Breast epithelium (tissue), 4 donors: ENCODE data around the gene DNMT3A. TPM values are rescaled to one million over a fixed set of nuclear protein-coding genes. Genes with fewer than 3 reads are reported as not detected.

Experiments used
- DNase-seq, 2 donors: peaks; one replicate each; pipeline ENCODE4 v3.0.0-alpha.2; 2019; ENCODE audit warnings: low spot score in 2 of 2
- H3K27ac ChIP-seq, 2 donors: fragments of 200-600 bp; sonication (generic) in 1 of 2; one replicate each; pipeline ENCODE4 v1.5.1; 2016 to 2019; ENCODE audit warnings: mild to moderate bottlenecking in 1 of 2
- H3K27me3 ChIP-seq, 2 donors: fragments of 200-600 bp; sonication (generic) in 1 of 2; one replicate each; pipeline versions ENCODE4 v1.5.1 to v1.6.0; 2017 to 2019; ENCODE audit warnings: control low read depth in 1 of 2, mild to moderate bottlenecking in 1 of 2
- H3K36me3 ChIP-seq: fragments of 200-600 bp; one replicate; pipeline ENCODE4 v1.5.1; 2019
- H3K4me1 ChIP-seq, 2 donors: fragments of 200-600 bp; sonication (generic); one replicate each; pipeline ENCODE4 v1.5.1; 2016 to 2019; ENCODE audit warnings: control low read depth in 1 of 2
- H3K4me3 ChIP-seq, 3 donors: fragments of 200-600 bp; sonication (generic); 1 replicate in 2 of 3; 2 replicates in 1 of 3; pipeline ENCODE4 v1.5.1; 2016 to 2019; ENCODE audit warnings: mild to moderate bottlenecking in 3 of 3, moderate library complexity in 2 of 3
- H3K9me3 ChIP-seq, 2 donors: fragments of 200-600 bp; sonication (generic) in 1 of 2; one replicate each; pipeline ENCODE4 v1.5.1; 2016 to 2019; ENCODE audit warnings: control low read depth in 1 of 2
- CTCF ChIP-seq, 3 donors: fragments of 450-650 bp; IDR thresholded peaks; one replicate each; pipeline ENCODE4 v1.5.1; 2016 to 2017; ENCODE audit warnings: antibody characterized with exemption in 3 of 3, mild to moderate bottlenecking in 3 of 3, moderate library complexity in 3 of 3
- POLR2A ChIP-seq: fragments of 450-650 bp; IDR thresholded peaks from one replicate; pipeline ENCODE4 v1.6.1; 2016; ENCODE audit warnings: antibody characterized with exemption, mild to moderate bottlenecking, moderate library complexity
- POLR2AphosphoS5 ChIP-seq, 3 donors: sonication (generic); formaldehyde crosslinking; IDR thresholded peaks; one replicate each; pipeline ENCODE4 v1.6.1; 2017; ENCODE audit warnings: antibody characterized with exemption in 3 of 3
- intact Hi-C: fragments of 100-400 bp; cut with DNase I; formaldehyde crosslinking; loops from one replicate; pipeline ENCODE4 v1.15.1; 2023; ENCODE audit warnings: low total_unique reads
- total RNA-seq, 3 donors: library from RNA; depleted of rRNA; stranded (reverse); fragments of >200 nt; gene quantifications; one replicate each; pipeline ENCODE4 v1.1.0, GENCODE V29; 2016

The DNMT3A gene
- total RNA-seq, 3 donors from 2014 or later = 8.2 to 21.7 (median 20.0) TPM

- Histone ChIP-seq H3K27me3 (no peaks in the 10 kb centered on the region), H3K9me3 (no peaks in the 10 kb centered on the region), H3K4me1 (peaks cover 0 to 8% of the 10 kb centered on the region in 2 donors), H3K36me3 (peaks cover 28% of the 10 kb centered on the region), H3K27ac (no peak overlapping the region), H3K4me3 (no peak overlapping the region)
- no peak for DNase-seq
- intact Hi-C loops = no loop called here
- TF ChIP-seq POLR2AphosphoS5 (IDR thresholded peaks at IDR 0.05) (no peak), POLR2A (no peak), CTCF (IDR thresholded peaks at IDR 0.05) (no peak)
Measured at GRCh38 chr2:25246558-25247290, 95.0 kb downstream of the DNMT3A start.

- H3K4me1 ChIP-seq = peaks cover 0 to 2% of the 10 kb centered on the region in 2 donors
- no peak for DNase-seq
- no peak overlapping the region for H3K27ac ChIP-seq
- TF ChIP-seq CTCF (IDR thresholded peaks at IDR 0.05) = no peak
- no peak for TF ChIP-seq POLR2A
- no peak for TF ChIP-seq POLR2AphosphoS5 (IDR thresholded peaks at IDR 0.05)
- no peaks in the 10 kb centered on the region for H3K9me3 ChIP-seq
- intact Hi-C loops = no loop called here
- H3K4me3 ChIP-seq = no peak overlapping the region
- H3K36me3 ChIP-seq = peaks cover 28% of the 10 kb centered on the region
- no peaks in the 10 kb centered on the region for H3K27me3 ChIP-seq
Measured at GRCh38 chr2:25246001-25246400, 95.7 kb downstream of the DNMT3A start.

- no peak for DNase-seq
- Histone ChIP-seq H3K9me3 (no peaks in the 10 kb centered on the region), H3K27me3 (no peaks in the 10 kb centered on the region), H3K4me1 (no peaks in the 10 kb centered on the region), H3K36me3 (peaks cover 32% of the 10 kb centered on the region), H3K27ac (no peak overlapping the region), H3K4me3 (no peak overlapping the region)
- intact Hi-C loops = no loop called here
- TF ChIP-seq POLR2AphosphoS5 (IDR thresholded peaks at IDR 0.05) (no peak), CTCF (IDR thresholded peaks at IDR 0.05) (no peak), POLR2A (no peak)
Measured at GRCh38 chr2:25245141-25245540, 96.6 kb downstream of the DNMT3A start.

GRCh38 chr2:25243995-25244394 lies 97.7 kb downstream of the DNMT3A start:
- intact Hi-C loops = no loop called here
- no peaks in the 10 kb centered on the region for H3K4me1 ChIP-seq
- H3K27ac ChIP-seq = no peak overlapping the region
- no peaks in the 10 kb centered on the region for H3K27me3 ChIP-seq
- H3K9me3 ChIP-seq = no peaks in the 10 kb centered on the region
- DNase-seq = no peak
- no peak overlapping the region for H3K4me3 ChIP-seq
- peaks cover 34% of the 10 kb centered on the region for H3K36me3 ChIP-seq
- TF ChIP-seq CTCF (IDR thresholded peaks at IDR 0.05) = no peak
- TF ChIP-seq POLR2AphosphoS5 (IDR thresholded peaks at IDR 0.05) = no peak
- no peak for TF ChIP-seq POLR2A

GRCh38 chr2:25241452-25241851 lies 100.3 kb downstream of the DNMT3A start:
- no peaks in the 10 kb centered on the region for H3K4me1 ChIP-seq
- intact Hi-C loops = no loop called here
- H3K9me3 ChIP-seq = no peaks in the 10 kb centered on the region
- no peak overlapping the region for H3K4me3 ChIP-seq
- TF ChIP-seq CTCF (IDR thresholded peaks at IDR 0.05) (no peak), POLR2AphosphoS5 (IDR thresholded peaks at IDR 0.05) (no peak), POLR2A (no peak)
- peaks cover 27% of the 10 kb centered on the region for H3K36me3 ChIP-seq
- no peak overlapping the region for H3K27ac ChIP-seq
- H3K27me3 ChIP-seq = no peaks in the 10 kb centered on the region
- no peak for DNase-seq
